Measurements from ENCODE around the gene EBP.
"Not testable (repeated sequence)": the region's sequence is repeated elsewhere in the genome, so short reads cannot be mapped to it uniquely, and the experiment has no call there.

The EBP gene

DNA sequence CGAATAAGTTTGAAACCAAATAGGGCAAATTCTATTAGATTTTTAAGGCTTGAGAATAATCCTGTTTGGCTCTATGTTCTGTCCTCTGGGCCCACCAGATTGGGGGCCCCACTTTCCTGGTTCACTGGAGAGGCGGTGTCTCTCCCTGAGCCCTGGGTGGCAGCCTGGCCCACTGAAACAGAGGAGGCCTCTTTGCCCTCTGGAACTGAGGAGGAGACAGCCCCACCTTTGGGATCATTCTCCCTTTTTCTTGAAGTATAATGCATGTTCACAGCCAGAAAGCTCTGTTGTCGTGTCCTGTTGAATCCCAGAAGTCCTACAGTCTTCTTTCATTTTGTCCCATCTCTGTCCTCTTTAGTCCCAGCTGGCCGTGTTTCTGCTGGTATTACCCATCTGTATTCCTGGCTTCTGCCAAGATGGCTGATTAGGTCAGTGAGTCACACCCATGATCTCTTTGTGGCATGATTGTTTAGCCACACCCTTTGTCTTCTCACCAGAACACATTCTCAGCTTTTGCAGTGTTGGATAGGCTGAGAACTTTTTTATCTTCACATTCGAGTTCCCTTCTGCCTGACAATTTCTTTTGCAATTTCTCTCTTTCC lies 9.9 kb downstream of the EBP start:
- DNase-seq = no peak

DNA sequence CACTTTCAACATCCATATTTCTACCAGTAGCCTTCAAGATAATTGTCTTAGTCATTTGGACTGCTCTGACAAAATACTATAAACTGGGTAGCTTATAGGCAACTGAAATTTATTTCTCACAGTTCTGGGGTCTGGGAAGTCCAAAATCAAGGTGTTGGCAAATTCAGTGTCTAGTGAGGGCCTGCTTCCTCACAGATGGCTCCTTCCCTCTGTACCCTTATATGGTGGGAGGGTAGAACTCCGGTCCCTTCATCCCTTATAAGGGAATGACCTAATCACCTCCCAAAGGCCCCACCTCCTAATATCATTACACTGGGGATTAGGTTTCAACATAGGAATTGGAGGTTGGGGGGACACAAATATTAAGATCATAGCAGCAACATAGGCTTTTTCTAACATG lies 10.6 kb downstream of the EBP start:
- no peak for DNase-seq

DNA sequence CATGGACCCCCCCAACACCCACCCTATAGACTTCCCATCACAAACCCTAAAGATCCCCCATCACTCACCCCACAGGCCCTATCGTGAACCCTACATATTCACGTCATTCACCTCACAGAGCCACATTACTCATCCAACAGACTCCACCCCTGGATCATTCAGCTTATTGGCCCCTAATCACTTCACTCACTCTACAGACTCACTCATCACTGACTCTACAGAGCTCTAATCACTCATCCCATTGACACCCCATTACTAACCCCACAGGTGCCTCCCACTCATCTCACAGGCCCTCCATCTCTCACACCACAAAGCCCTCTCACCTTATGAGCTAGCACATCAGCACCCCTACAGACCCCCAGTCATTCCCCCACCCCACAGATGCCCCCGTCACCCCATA lies 11.6 kb downstream of the EBP start:
- no peak for DNase-seq

DNA sequence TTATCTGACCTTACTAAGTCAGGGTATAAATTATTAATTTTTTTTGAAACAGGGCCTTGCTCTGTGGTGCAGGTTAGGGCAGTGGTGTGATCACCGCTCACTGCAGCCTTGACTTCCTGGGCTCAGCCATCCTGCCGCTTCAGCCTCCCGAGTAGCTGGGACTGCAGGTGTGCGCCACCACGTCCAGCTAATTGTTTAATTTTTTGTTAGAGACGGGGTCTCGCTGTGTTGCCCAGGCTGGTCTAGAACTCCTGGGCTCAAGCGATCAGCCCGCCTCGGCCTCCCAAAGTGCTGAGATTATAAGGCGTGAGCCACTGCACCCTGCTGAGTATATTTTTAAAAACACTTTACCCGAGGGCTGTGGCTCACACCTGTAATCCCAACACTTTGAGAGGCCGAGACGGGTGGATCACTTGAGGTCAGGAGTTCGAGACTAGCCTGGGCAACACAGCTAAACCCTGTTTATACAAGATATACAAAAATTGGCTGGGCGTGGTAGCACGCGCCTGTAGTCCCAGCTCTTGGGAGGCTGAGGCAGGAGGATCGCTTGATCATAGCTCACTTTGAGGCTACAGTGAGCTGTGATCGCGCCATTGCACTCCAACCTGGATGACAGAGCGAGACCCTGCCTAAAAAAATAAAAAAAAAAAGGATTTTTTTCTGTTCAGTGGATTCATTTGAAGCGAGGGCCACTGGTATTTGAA lies 17.2 kb downstream of the EBP start:
- no peak for DNase-seq

DNA sequence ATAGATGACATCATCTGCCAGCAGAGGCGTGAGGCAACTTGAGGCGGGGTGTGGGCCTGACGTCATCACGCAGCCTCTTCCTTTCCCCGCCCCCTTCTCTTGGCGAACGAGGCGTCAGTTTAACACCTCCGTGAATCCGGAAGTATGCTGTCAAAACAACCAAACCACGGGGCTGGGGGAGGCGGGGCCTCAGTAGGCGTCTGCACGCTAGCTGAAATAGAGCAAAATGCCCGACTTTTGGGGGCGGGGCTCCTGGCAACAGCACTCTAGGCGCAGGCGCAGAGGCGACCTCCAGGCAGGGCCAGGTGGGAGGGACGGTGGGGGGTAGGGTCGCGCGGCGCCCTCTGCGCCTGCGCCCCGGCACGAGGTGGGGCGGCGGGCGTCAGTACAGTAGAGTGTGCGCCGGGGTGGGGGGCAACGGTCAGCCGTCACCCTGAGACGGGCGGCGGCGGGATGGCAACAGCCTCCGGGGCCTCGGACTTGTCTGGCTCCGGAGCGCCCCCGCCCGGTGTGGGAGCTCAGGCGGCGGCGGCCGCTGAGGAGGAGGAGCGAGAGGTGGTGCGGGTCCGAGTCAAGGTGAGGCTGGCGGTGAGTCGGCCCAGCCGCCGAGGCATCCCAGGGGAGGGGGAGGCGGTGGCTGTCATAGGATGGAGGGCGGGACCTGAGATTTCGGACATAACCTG lies 17.9 kb downstream of the EBP start, which contains the start of gene TBC1D25:
Gene TBC1D25, plus strand, starts transcription at position 370 of the 683 bp plus-strand sequence. Its CDS starts 84 bp downstream, at position 454.
- peak; percentile 87 to 90 for DNase-seq

DNA sequence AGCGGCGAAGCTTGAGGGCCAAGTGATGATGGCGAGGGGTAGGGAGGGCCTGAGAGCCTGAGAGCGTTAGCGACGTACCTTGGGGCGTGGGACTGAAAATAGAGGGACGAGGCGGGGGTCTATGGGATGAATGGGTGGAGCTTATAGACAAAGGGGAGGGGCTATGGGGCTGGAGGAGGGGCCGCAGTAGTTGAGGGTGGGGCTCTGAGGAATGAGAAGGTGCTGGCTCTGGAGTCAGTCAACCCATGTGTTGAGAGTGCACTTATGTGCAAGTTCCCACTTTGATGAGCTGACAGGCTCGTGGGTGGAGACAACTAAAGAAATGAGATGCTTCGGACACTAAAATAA lies 18.4 kb downstream of the EBP start:
- peak; percentile 32 to 43 for DNase-seq

DNA sequence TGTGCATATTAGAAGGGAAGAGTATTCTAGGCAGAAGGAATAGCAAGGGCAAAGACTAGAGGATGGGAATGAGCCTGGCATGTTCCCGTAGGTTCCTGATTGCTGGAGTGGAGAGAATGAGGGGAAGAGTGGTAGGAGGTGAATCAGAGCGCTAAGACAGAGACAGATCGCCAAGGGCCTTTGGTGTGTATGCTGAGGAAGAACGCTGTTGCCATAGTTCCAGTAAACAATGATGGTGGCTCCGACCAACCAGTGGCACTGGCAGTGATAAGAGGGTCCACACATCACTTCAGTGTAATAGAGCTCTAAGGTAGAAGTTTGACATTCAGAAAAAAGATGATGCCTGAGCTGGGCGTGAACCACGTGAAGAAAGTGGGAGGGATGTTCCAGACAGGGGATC lies 18.9 kb downstream of the EBP start:
- DNase-seq = no peak

DNA sequence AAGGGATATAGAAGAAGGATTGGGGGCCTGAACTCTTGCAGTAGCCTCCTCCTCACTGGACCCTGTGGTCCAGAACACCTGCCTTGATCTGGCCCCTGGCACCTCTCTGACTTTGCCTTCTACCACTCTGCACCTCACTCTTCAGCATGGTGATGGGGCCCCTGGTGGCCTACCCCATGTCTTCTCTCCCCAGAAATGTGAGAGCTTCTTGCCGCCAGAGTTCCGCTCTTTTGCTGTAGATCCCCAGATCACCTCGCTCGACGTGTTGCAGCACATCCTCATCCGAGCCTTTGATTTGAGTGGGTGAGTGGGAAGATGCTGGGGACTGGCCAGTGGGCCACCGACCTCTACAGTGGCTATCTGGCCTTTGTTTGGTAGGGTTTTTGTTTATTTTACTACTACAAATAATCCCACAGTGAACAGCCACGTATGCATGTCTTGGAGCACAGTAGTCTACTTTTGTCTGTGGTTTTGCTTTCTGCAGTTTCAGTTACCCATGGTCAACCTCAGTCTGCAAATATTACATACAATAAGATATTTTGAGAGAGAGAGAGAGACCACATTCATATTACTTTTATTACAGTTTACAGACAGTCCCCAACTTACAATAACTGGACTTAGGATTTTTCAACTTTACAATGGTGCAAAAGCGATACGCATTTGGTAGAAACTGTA lies 19.7 kb downstream of the EBP start:
- no peak for DNase-seq

DNA sequence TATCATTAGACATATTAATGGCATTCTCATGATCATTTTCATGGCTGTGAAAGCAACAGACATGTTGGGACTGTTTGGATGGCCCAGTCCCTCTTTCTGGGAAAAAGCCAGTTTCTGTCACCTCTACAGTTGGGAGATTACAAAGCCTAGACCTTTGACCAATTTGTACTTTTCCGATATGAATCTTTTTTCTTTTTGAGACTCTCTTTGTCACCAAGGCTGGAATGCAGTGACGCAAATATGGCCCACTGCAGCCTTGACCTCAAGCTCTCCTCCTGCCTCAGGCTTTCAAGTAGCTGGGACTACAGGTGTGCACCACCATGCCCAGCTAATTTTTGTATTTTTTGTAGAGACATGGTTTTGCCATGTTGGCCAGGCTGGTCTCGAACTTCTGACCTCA lies 27.3 kb downstream of the EBP start:
- no peak for DNase-seq

DNA sequence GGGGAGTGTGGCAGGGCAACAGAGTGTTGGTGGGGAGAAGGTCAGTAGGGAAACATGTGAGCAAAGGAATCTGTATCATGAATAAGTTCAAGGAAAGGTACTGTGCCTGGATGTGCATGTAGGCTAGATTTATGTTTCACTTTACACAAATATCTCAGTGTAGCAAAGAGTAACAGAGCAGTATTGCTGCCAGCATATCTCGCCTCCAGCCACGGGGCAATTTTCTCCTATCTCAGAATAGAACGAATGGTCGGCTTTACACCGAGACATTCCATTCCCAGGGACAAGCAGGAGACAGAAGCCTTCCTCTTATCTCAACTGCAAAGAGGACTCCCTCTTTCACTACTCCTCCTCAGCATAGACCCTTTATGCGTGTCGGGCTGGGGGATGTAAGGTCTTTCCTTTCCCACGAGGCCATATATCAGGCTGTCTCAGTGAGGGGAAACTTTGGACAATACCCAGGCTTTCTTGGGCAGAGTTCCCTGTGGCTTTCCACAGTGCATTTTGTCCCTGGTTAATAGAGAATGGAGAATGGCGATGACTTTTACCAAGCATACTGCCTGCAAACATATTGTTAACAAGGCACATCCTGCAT lies 34.2 kb downstream of the EBP start:
- DNase-seq = not testable (repeated sequence)

DNA sequence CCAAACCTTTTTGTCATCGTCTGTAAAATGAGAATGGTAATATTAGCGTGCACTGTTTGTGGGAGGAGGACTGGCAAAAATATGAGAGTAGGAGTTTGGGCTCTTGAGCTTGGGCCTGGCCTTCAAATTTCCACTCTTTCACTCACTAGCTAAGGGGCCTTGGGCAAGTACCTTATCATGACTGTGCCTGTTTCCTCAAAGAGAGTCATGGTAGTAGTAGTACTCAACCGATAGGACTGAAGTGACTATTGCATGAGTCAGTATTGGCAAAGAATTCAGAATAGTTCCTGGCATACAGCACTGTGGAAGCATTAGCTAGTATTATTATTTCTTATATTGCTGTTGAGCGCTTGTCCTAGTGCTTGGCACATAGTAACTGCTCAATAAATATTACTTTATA lies 36.7 kb downstream of the EBP start:
- DNase-seq = no peak

DNA sequence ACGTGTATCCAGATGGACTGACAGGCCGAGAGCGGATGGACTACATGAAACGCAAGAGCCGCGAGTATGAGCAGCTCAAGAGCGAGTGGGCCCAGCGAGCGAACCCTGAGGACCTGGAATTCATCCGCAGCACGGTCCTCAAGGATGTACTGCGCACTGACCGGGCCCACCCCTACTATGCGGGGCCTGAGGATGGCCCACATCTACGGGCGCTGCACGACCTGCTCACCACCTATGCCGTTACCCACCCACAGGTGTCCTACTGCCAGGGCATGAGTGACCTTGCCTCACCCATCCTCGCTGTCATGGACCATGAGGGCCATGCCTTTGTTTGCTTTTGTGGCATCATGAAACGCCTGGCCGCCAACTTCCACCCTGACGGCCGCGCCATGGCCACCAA lies 38.0 kb downstream of the EBP start:
- no peak for DNase-seq

DNA sequence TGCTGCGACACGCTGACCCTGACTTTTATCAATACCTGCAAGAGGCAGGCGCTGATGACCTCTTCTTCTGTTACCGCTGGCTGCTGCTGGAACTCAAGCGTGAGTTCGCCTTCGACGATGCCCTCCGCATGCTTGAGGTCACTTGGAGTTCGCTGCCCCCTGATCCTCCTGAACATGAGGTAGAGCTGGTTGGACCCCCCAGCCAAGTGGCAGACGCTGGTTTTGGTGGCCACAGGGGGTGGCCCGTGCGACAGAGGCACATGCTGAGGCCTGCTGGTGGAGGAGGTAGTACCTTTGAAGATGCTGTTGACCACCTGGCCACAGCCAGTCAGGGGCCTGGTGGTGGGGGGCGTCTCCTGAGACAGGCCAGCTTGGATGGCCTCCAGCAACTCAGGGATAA lies 38.4 kb downstream of the EBP start:
- no peak for DNase-seq

DNA sequence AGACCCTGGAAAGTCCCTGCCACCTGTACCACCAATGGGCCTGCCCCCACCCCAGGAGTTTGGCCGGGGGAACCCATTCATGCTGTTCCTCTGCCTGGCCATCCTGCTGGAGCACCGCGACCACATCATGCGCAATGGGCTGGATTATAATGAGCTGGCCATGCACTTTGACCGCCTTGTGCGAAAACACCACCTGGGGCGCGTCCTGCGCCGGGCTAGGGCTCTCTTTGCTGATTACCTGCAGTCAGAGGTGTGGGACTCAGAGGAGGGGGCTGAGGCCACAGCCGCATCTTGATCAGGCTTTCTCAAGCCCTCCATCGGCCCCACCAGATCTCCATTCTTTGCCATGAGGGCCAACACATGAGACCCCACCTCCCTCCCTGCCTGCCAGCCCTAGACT lies 39.1 kb downstream of the EBP start:
- DNase-seq = no peak

DNA sequence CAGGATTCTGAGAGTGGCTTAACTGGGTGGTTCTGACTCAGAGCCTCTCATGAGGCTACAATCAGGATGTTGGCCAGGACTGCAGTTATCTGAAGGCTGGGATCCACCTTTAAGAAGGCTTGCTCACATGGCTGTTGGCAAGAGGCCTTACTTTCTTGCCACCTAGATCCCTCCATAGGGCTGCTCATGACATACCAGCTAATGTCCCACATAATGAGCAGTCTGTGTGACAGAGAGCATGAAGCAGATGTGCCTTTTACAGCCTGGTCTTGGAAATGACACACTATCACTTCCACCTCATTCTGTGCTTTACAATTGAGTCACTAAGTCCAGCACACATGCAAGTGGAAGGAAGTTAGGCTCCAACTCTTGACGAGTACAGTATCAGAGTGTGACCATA lies 48.4 kb downstream of the EBP start:
- DNase-seq = no peak

DNA sequence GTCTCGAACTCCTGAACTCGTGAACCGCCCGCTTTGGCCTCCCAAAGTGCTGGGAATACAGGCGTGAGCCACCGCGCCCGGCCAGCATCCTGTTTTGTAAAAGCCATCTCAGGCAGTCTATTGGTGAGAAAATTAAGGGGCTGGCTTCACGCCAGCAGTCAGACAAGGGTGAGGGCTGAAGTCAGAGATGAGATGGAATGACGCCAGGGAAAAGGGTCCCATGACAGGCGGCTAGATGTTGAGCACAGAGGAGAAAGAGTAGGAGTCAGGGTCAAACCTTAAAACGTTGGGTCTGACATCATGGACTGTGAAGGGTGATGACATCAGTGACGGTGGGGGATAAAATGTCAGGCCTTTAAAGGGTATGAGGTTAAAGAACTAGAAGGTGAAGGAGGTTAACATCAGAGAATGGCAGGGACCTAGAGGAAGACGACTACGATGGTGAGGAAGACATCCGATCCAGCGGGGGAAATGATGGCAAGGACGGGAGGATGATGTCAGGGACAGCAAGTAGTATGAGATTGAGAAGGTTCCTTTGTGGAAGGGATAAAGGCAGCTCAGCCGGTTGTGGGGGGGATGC lies 52.2 kb downstream of the EBP start:
- no peak for DNase-seq

DNA sequence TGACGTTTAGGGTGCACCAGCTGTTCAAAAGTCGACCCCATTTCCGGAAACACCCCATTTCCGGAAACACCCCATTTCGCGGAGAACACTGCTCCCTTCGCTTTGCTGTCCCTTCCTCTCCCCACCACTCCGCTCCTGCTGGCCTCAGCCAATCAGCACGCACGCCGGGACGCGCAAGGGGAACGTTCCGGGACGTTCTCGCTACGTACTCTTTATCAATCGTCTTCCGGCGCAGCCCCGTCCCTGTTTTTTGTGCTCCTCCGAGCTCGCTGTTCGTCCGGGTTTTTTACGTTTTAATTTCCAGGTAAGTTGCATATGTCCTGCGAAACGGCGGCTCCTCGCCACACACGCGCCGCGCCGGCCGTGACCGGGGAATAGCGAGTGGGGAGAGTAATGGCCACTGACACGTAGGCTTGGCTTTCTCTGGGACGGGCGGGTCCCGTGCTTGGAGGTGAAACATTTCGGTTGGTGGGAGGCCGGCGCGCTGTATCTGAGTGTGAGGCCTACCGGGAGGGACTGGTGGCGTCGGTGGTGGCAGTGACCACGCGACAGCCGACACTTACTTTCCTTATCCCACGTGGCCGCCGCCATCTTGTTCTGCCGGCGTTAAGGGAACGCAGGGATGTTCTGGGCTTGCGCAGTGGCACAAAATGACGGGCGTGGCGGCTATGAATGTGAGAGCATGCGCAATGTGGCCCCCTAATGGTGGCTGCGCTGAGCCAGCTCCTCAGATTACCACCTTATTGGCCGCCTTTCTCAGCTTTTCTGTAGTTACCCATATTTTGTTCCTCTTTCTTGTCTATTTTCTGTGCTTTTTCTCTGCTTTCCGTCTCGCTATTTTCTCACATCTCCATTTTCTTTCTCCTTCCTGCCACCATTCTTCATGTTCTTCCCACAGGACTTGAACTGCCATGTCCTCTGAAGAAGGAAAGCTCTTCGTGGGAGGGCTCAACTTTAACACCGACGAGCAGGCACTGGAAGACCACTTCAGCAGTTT lies 53.0 kb downstream of the EBP start, which contains the start of gene RBM3:
Gene RBM3, plus strand, starts transcription at position 215 of the 997 bp plus-strand sequence. Its CDS starts 697 bp downstream, at position 912.
- DNase-seq = peak; percentile 76 to 77

DNA sequence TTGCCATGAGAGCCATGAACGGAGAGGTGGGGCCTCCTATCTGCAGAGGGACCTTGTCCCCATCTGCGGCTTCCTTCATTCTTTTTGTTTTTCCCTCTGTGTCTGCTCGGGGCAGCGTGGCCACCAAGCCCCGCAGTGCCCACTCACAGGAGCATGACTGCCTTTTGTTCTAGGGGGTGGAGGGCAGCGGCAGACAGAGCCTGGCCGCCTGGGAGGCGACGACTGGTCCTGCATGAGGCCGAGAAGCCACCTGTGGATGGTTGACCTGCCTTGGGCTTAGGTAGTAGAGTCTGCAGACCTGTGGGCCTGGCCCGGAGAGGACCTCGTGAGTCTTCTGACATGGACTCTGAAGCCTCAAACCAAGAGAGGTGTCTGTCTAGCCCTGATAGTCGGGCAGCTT lies 54.0 kb downstream of the EBP start:
- no peak for DNase-seq

DNA sequence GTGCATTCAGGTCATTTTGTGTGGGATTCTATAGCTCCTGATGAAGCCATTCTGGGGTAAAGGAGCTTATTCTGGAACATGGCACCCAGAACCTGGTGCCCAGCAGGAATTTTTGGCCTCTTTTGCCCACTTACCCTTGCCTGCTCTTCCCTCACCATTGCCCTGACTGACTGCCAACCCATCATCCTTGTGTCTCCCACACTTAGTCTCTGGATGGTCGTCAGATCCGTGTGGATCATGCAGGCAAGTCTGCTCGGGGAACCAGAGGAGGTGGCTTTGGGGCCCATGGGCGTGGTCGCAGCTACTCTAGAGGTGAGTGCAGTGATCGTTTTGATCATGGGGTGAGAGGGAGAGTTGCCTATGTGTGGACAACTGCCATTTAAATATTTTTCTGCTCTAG lies 54.5 kb downstream of the EBP start:
- DNase-seq = no peak

Data from stimulated activated CD4-positive, alpha-beta T cell treated with anti-CD3 and anti-CD28 coated beads, Interleukin-2, amount 100 ng/mL, for 48 hours (primary cell).